Suprapubic skin (tissue), 4 donors: ENCODE measurements around the gene OR2M5. TPM values are rescaled to one million over a fixed set of nuclear protein-coding genes. Genes with fewer than 3 reads are reported as not detected.

Experiments used
- DNase-seq, 2 donors: peaks; one replicate each; pipeline ENCODE4 v3.0.0-alpha.2; 2019; ENCODE audit warnings: low spot score in 2 of 2
- H3K27ac ChIP-seq: fragments of 200-600 bp; sonication (generic); one replicate; pipeline ENCODE4 v1.5.1; 2019
- H3K27me3 ChIP-seq: fragments of 200-600 bp; sonication (generic); one replicate; pipeline ENCODE4 v1.5.1; 2019
- H3K36me3 ChIP-seq: fragments of 200-600 bp; sonication (generic); one replicate; pipeline ENCODE4 v1.5.1; 2019
- H3K4me1 ChIP-seq: fragments of 200-600 bp; sonication (generic); one replicate; pipeline ENCODE4 v1.5.1; 2019
- H3K4me3 ChIP-seq: fragments of 200-600 bp; sonication (generic); one replicate; pipeline ENCODE4 v1.5.1; 2019; ENCODE audit warnings: mild to moderate bottlenecking
- H3K9me3 ChIP-seq: fragments of 200-600 bp; sonication (generic); one replicate; pipeline ENCODE4 v1.5.1; 2019
- EP300 ChIP-seq: sonication (generic); formaldehyde crosslinking; IDR thresholded peaks from one replicate; pipeline ENCODE4 v1.6.1; 2017; ENCODE audit warnings: antibody characterized with exemption
- POLR2A ChIP-seq, 2 donors: fragments of 450-650 bp; IDR thresholded peaks; one replicate each; pipeline ENCODE4 v1.6.1; 2017; ENCODE audit warnings: antibody characterized with exemption in 2 of 2, mild to moderate bottlenecking in 2 of 2, moderate library complexity in 2 of 2
- POLR2AphosphoS5 ChIP-seq, 3 donors: sonication (generic); formaldehyde crosslinking; IDR thresholded peaks; one replicate each; pipeline ENCODE4 v1.6.1; 2017; ENCODE audit warnings: antibody characterized with exemption in 3 of 3
- WGBS: methylation state at CpG from one replicate; pipeline ENCODE4 v1.1.5; 2018; 5-methylcytosine and 5-hydroxymethylcytosine counted together
- total RNA-seq, 4 donors: library from RNA; depleted of rRNA; stranded (reverse); fragments of >200 nt; gene quantifications; one replicate each; pipeline ENCODE4 v1.1.0, GENCODE V29; 2016
- TF ChIP-seq, protein P1 (sequence below), 2 donors: fragments of 200-600 bp in 1 of 2; fragments of 450-650 bp in 1 of 2; sonication (generic) in 1 of 2; IDR thresholded peaks; one replicate each; pipeline ENCODE4 v1.5.1; 2016 to 2019; ENCODE audit warnings: antibody characterized with exemption in 2 of 2, mild to moderate bottlenecking in 1 of 2, moderate library complexity in 1 of 2

The OR2M5 gene
- total RNA-seq, 4 donors from 2014 or later = not detected

DNA sequence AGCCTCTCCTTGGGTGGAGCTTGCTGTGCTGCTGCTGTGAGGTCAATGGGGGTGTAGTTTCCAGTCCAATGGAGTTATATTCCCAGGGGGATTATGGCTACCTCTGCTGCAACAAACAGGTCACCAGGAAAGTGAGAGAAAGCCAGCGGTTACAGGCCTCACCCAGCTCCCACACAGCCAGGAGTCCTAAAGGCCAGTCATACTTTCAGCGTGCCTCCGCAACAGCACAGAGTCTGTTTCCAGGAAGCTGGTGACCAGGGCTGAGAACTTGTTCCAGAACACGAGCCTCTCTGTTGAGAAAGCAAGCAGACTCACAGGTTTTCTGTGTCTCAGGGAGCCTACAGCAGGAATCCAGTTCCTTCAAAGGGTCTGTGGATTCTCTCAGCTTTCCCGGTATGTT is 17.3 kb upstream of the OR2M5 start:
- Histone ChIP-seq H3K36me3 (no peaks in the 10 kb centered on the region), H3K9me3 (peaks cover 12% of the 10 kb centered on the region), H3K4me1 (no peaks in the 10 kb centered on the region), H3K4me3 (no peak overlapping the region), H3K27me3 (no peaks in the 10 kb centered on the region), H3K27ac (no peak overlapping the region)
- DNase-seq = no peak
- WGBS = 85% methylated on average over 5 of the region's 5 CpGs
- TF ChIP-seq, protein P1, sequence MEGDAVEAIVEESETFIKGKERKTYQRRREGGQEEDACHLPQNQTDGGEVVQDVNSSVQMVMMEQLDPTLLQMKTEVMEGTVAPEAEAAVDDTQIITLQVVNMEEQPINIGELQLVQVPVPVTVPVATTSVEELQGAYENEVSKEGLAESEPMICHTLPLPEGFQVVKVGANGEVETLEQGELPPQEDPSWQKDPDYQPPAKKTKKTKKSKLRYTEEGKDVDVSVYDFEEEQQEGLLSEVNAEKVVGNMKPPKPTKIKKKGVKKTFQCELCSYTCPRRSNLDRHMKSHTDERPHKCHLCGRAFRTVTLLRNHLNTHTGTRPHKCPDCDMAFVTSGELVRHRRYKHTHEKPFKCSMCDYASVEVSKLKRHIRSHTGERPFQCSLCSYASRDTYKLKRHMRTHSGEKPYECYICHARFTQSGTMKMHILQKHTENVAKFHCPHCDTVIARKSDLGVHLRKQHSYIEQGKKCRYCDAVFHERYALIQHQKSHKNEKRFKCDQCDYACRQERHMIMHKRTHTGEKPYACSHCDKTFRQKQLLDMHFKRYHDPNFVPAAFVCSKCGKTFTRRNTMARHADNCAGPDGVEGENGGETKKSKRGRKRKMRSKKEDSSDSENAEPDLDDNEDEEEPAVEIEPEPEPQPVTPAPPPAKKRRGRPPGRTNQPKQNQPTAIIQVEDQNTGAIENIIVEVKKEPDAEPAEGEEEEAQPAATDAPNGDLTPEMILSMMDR (IDR thresholded peaks at IDR 0.05) = no peak
- no peak for TF ChIP-seq POLR2A (IDR thresholded peaks at IDR 0.05)
- no peak for TF ChIP-seq POLR2AphosphoS5 (IDR thresholded peaks at IDR 0.05)
- no peak for TF ChIP-seq EP300

- no peak overlapping the region for H3K27ac ChIP-seq
- no peaks in the 10 kb centered on the region for H3K4me1 ChIP-seq
- peaks cover 7% of the 10 kb centered on the region for H3K9me3 ChIP-seq
- WGBS = 75% methylated on average over 21 of the region's 21 CpGs
- no peak for TF ChIP-seq POLR2A (IDR thresholded peaks at IDR 0.05)
- TF ChIP-seq EP300 = no peak
- no peak for TF ChIP-seq POLR2AphosphoS5 (IDR thresholded peaks at IDR 0.05)
- TF ChIP-seq, protein P1 (IDR thresholded peaks at IDR 0.05) = no peak
- no peaks in the 10 kb centered on the region for H3K36me3 ChIP-seq
- H3K27me3 ChIP-seq = no peaks in the 10 kb centered on the region
- DNase-seq = no peak
- H3K4me3 ChIP-seq = no peak overlapping the region
Observed at GRCh38 chr1:248136811-248137210, 8.1 kb upstream of the OR2M5 start.

DNA sequence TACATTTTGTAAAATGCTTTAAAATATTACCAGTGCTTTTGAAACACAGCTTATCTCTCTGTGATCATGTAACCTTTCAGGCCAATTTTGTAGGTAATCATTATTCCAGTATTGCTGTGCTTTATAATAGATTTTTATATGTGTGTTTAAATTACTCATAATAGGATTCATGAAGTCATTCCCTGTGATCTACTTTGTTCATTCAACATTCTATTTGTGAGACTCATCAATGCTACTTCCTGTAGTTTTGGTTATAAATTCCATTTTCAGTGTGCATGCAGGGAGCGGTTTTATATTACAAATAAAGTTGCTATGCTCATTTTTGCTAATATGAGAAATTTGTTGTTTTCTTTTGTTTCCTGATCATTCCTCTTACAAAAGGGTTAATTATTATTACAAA is 4.1 kb upstream of the OR2M5 start:
- no peak for DNase-seq

GRCh38 chr1:248143311-248143710 is 1.6 kb upstream of the OR2M5 start:
- H3K27ac ChIP-seq = no peak overlapping the region
- DNase-seq = no peak
- H3K9me3 ChIP-seq = no peaks in the 10 kb centered on the region
- H3K27me3 ChIP-seq = no peaks in the 10 kb centered on the region
- TF ChIP-seq POLR2A (IDR thresholded peaks at IDR 0.05) = no peak
- TF ChIP-seq POLR2AphosphoS5 (IDR thresholded peaks at IDR 0.05) = no peak
- H3K4me3 ChIP-seq = no peak overlapping the region
- no peaks in the 10 kb centered on the region for H3K36me3 ChIP-seq
- H3K4me1 ChIP-seq = no peaks in the 10 kb centered on the region
- WGBS = 53% methylated on average over 1 of the region's 1 CpG

More for the DNA sequence above, 4.1 kb upstream of the OR2M5 start:
- Histone ChIP-seq H3K4me1 (no peaks in the 10 kb centered on the region), H3K27me3 (no peaks in the 10 kb centered on the region), H3K9me3 (peaks cover 5% of the 10 kb centered on the region), H3K4me3 (no peak overlapping the region), H3K27ac (no peak overlapping the region), H3K36me3 (no peaks in the 10 kb centered on the region)
- WGBS = 79% methylated on average over 1 of the region's 1 CpG
- TF ChIP-seq, protein P1 (IDR thresholded peaks at IDR 0.05) = no peak
- TF ChIP-seq POLR2AphosphoS5 (IDR thresholded peaks at IDR 0.05) (no peak), EP300 (no peak), POLR2A (IDR thresholded peaks at IDR 0.05) (no peak)

DNA sequence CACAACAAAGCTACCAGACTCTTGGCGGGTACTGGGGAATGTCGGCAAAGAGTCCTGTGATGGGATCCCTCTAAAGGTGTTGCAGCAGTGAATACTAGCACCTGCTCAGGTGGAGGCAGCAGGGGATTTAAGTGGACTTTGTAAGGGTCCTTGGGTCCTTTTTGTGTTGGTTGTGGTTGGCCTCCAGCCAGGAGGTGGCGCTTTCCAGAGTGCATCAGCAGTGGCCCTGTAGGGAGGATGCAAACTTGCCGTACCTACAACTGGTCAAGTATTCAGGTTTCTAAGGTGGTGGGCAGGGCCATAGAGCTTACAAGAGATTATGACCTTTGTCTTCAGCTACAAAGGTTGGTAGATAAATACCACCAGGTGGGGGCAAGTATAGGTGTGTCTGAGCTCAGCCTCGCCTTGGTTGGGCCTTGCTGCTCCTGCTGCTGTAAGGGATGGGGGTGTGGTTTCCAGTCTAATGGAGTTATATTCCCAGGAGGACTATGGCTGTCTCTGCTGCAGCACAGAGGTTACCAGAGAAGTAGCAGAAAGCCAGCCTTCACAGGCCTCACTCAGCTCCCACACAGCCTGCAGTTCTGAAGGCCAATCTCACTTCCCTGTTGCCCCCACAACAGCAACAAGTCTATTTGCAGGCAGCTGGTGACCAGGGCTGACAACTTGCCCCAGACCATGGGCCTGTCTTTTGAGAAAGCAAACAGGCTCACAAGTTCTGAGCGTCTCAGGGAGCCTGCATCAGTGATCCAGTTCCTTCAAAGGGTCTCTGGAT is 7.3 kb downstream of the OR2M5 start:
- H3K27ac ChIP-seq = no peak overlapping the region
- 96% methylated on average over 4 of the region's 6 CpGs for WGBS
- H3K9me3 ChIP-seq = peaks cover 16% of the 10 kb centered on the region
- H3K4me3 ChIP-seq = no peak overlapping the region
- TF ChIP-seq, protein P1 (IDR thresholded peaks at IDR 0.05) = no peak
- TF ChIP-seq POLR2A (IDR thresholded peaks at IDR 0.05) = no peak
- DNase-seq = no peak
- H3K4me1 ChIP-seq = no peaks in the 10 kb centered on the region
- no peaks in the 10 kb centered on the region for H3K27me3 ChIP-seq
- no peaks in the 10 kb centered on the region for H3K36me3 ChIP-seq

- 77% methylated on average over 1 of the region's 1 CpG for WGBS
- Histone ChIP-seq H3K4me1 (no peaks in the 10 kb centered on the region), H3K9me3 (peaks cover 8% of the 10 kb centered on the region), H3K36me3 (no peaks in the 10 kb centered on the region), H3K27me3 (no peaks in the 10 kb centered on the region), H3K4me3 (no peak overlapping the region), H3K27ac (no peak overlapping the region)
- TF ChIP-seq POLR2AphosphoS5 (IDR thresholded peaks at IDR 0.05) (no peak), POLR2A (IDR thresholded peaks at IDR 0.05) (no peak)
- DNase-seq = no peak
Observed at GRCh38 chr1:248155927-248156326, 11.0 kb downstream of the OR2M5 start.
